ENCODE measurements around the gene SCLT1. TPM values are rescaled to one million over a fixed set of nuclear protein-coding genes. Genes with fewer than 3 reads are reported as not detected.

Gene SCLT1
- total RNA-seq, 1 experiment from 2014 or later = 14.3 TPM

GRCh38 chr4:128840711-128841318, 252.5 kb downstream of the SCLT1 start:
- Mint-ChIP-seq H3K27me3 (ENCODE audit: low read depth) (no peaks in the 10 kb centered on the region), H3K27ac (peak overlapping the region; percentile 66), H3K36me3 (peaks cover 74% of the 10 kb centered on the region), H3K4me3 (no peak overlapping the region; the same call in 1 of the 2 replicates), H3K4me1 (peaks cover 81% of the 10 kb centered on the region), H3K9me3 (no peaks in the 10 kb centered on the region)
- ATAC-seq (no peak), DNase-seq (ENCODE audit: low spot score) (no peak)
- POLR2A ChIA-PET = interaction anchor here (1.8 kb wide), 1 partner anchor 29 kb away, joined by 7 read pairs; no protein-coding TSS in a partner anchor
- CTCF ChIA-PET = no interaction called here
- no peak for TF ChIP-seq MXD4 (CRISPR knock-in tag; IDR thresholded peaks at IDR 0.05; ENCODE audit: borderline replicate concordance)
- no peak for TF ChIP-seq ZNF671 (CRISPR knock-in tag; IDR thresholded peaks at IDR 0.05)
- TF ChIP-seq, protein P1, sequence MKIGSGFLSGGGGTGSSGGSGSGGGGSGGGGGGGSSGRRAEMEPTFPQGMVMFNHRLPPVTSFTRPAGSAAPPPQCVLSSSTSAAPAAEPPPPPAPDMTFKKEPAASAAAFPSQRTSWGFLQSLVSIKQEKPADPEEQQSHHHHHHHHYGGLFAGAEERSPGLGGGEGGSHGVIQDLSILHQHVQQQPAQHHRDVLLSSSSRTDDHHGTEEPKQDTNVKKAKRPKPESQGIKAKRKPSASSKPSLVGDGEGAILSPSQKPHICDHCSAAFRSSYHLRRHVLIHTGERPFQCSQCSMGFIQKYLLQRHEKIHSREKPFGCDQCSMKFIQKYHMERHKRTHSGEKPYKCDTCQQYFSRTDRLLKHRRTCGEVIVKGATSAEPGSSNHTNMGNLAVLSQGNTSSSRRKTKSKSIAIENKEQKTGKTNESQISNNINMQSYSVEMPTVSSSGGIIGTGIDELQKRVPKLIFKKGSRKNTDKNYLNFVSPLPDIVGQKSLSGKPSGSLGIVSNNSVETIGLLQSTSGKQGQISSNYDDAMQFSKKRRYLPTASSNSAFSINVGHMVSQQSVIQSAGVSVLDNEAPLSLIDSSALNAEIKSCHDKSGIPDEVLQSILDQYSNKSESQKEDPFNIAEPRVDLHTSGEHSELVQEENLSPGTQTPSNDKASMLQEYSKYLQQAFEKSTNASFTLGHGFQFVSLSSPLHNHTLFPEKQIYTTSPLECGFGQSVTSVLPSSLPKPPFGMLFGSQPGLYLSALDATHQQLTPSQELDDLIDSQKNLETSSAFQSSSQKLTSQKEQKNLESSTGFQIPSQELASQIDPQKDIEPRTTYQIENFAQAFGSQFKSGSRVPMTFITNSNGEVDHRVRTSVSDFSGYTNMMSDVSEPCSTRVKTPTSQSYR (CRISPR knock-in tag; IDR thresholded peaks at IDR 0.05) = no peak
- TF ChIP-seq, protein P2, sequence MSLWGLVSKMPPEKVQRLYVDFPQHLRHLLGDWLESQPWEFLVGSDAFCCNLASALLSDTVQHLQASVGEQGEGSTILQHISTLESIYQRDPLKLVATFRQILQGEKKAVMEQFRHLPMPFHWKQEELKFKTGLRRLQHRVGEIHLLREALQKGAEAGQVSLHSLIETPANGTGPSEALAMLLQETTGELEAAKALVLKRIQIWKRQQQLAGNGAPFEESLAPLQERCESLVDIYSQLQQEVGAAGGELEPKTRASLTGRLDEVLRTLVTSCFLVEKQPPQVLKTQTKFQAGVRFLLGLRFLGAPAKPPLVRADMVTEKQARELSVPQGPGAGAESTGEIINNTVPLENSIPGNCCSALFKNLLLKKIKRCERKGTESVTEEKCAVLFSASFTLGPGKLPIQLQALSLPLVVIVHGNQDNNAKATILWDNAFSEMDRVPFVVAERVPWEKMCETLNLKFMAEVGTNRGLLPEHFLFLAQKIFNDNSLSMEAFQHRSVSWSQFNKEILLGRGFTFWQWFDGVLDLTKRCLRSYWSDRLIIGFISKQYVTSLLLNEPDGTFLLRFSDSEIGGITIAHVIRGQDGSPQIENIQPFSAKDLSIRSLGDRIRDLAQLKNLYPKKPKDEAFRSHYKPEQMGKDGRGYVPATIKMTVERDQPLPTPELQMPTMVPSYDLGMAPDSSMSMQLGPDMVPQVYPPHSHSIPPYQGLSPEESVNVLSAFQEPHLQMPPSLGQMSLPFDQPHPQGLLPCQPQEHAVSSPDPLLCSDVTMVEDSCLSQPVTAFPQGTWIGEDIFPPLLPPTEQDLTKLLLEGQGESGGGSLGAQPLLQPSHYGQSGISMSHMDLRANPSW (CRISPR knock-in tag; conservative IDR thresholded peaks at IDR 0.05; ENCODE audit: low read depth) = no peak
- no peak for TF ChIP-seq JUN (CRISPR knock-in tag; IDR thresholded peaks at IDR 0.05)
- no peak for TF ChIP-seq PREB (CRISPR knock-in tag; IDR thresholded peaks at IDR 0.05; ENCODE audit: borderline replicate concordance)
- TF ChIP-seq, protein P3, sequence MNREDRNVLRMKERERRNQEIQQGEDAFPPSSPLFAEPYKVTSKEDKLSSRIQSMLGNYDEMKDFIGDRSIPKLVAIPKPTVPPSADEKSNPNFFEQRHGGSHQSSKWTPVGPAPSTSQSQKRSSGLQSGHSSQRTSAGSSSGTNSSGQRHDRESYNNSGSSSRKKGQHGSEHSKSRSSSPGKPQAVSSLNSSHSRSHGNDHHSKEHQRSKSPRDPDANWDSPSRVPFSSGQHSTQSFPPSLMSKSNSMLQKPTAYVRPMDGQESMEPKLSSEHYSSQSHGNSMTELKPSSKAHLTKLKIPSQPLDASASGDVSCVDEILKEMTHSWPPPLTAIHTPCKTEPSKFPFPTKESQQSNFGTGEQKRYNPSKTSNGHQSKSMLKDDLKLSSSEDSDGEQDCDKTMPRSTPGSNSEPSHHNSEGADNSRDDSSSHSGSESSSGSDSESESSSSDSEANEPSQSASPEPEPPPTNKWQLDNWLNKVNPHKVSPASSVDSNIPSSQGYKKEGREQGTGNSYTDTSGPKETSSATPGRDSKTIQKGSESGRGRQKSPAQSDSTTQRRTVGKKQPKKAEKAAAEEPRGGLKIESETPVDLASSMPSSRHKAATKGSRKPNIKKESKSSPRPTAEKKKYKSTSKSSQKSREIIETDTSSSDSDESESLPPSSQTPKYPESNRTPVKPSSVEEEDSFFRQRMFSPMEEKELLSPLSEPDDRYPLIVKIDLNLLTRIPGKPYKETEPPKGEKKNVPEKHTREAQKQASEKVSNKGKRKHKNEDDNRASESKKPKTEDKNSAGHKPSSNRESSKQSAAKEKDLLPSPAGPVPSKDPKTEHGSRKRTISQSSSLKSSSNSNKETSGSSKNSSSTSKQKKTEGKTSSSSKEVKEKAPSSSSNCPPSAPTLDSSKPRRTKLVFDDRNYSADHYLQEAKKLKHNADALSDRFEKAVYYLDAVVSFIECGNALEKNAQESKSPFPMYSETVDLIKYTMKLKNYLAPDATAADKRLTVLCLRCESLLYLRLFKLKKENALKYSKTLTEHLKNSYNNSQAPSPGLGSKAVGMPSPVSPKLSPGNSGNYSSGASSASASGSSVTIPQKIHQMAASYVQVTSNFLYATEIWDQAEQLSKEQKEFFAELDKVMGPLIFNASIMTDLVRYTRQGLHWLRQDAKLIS (CRISPR knock-in tag; IDR thresholded peaks at IDR 0.05; ENCODE audit: borderline replicate concordance) = no peak
- no peak for TF ChIP-seq ZNF423 (CRISPR knock-in tag; IDR thresholded peaks at IDR 0.05)
- no peak for TF ChIP-seq ERG (CRISPR knock-in tag; IDR thresholded peaks at IDR 0.05)
- TF ChIP-seq ZNF396 (CRISPR knock-in tag; IDR thresholded peaks at IDR 0.05; ENCODE audit: borderline replicate concordance) = no peak
- TF ChIP-seq, protein P4, sequence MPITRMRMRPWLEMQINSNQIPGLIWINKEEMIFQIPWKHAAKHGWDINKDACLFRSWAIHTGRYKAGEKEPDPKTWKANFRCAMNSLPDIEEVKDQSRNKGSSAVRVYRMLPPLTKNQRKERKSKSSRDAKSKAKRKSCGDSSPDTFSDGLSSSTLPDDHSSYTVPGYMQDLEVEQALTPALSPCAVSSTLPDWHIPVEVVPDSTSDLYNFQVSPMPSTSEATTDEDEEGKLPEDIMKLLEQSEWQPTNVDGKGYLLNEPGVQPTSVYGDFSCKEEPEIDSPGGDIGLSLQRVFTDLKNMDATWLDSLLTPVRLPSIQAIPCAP (CRISPR knock-in tag; IDR thresholded peaks at IDR 0.05) = no peak
- TF ChIP-seq ZNF317 (CRISPR knock-in tag; IDR thresholded peaks at IDR 0.05; ENCODE audit: borderline replicate concordance, low read depth) = no peak
- TF ChIP-seq ZBTB43 (CRISPR knock-in tag; IDR thresholded peaks at IDR 0.05) = no peak
- TF ChIP-seq ZNF425 (CRISPR knock-in tag; conservative IDR thresholded peaks at IDR 0.05) = no peak
- TF ChIP-seq, protein P5, sequence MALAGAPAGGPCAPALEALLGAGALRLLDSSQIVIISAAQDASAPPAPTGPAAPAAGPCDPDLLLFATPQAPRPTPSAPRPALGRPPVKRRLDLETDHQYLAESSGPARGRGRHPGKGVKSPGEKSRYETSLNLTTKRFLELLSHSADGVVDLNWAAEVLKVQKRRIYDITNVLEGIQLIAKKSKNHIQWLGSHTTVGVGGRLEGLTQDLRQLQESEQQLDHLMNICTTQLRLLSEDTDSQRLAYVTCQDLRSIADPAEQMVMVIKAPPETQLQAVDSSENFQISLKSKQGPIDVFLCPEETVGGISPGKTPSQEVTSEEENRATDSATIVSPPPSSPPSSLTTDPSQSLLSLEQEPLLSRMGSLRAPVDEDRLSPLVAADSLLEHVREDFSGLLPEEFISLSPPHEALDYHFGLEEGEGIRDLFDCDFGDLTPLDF (CRISPR knock-in tag; IDR thresholded peaks at IDR 0.05) = no peak
- no peak for TF ChIP-seq ZNF138 (CRISPR knock-in tag; conservative IDR thresholded peaks at IDR 0.05)
- TF ChIP-seq GABPB1 (CRISPR knock-in tag; IDR thresholded peaks at IDR 0.05) = no peak
- TF ChIP-seq ESRRA (CRISPR knock-in tag; IDR thresholded peaks at IDR 0.05; ENCODE audit: borderline replicate concordance) = no peak
- no peak for TF ChIP-seq FOXK1 (CRISPR knock-in tag; IDR thresholded peaks at IDR 0.05)

All from WTC11 (cell line).